GM19099 (cell line): ENCODE results near the gene STRA8.

ENCODE experiments used
- POLR2A ChIP-seq: IDR thresholded peaks from 3 replicates; pipeline ENCODE4 v1.6.1; 2011; ENCODE audit warnings: low read depth; ENCODE audit not compliant: insufficient read length; ENCODE audit errors: extremely low read depth

Gene STRA8

DNA sequence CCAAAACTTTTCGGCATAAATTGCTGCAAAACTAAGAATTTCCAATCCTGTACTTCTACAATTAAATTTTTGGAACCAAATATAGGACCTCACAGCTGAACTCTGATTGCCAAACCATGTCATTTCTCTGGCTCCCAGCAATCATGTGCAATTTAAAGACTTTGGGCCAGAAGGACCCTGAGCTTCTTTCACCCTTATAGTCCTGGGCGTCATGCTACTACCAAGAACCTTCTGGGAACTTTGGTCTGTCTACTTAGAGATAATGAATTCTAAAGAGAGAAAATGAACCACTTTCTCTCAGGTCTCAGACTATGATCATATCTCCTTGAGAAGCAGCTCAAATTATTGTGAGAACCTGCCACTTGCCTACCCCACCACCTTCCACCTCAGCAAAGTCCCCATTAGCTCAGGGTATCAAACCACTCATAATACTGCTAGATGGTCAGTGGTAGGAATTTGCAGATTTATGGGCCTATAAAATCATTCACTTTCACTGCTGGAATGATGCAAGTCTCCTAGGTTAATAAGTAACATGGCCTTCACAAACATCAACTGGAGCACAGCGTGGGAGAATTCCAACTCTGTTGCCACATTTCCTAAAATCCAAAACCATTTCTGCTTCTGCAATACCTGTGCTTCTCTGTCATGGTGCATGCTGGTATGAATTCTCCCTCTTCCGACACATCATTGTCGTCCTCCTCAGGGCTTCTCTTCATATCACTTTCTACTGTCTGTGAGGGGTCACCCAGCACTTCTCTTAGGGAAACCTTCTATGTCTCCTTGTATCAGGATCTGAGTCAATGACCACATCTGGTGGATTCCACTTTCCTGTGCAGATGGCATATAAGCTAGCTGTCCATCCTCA lies 15.8 kb upstream of the STRA8 start:
- TF ChIP-seq POLR2A = no peak

DNA sequence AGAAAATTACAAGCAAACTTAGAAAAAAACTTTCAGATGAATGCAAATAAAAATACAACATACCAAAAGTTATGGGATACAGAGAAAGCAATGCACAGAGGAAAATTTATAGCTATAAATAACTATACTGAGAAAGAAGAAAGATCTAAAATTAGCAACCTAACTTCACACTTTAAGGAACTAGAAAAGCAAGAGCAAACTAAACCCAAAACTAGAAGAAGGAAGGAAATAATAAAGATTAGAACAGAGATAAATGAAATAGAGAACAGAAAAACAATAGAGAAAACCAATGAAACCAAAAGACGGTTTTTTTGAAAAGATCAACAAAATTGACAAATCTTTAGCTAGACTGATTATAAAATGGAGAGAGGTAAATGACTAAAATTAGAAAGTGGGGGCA lies 9.6 kb upstream of the STRA8 start:
- no peak for TF ChIP-seq POLR2A

DNA sequence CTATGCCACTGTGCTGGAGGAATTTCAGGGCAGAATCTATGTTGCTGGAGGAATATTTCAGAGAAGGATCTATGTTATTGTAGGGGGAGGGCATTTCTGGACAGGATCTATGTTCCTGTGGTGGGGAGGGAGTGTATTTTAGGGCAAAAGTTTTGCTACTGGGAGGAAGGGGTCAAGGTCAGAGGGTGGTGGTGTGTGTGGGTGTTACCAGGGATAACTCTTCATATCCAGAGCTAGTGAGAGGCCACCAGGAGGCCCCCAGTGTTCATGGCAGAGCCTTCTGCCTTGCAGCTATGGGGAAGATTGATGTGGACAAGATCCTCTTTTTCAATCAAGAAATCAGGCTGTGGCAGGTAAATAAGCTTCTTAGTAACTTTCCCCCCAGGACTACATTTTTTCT lies 2.0 kb upstream of the STRA8 start:
- no peak for TF ChIP-seq POLR2A

DNA sequence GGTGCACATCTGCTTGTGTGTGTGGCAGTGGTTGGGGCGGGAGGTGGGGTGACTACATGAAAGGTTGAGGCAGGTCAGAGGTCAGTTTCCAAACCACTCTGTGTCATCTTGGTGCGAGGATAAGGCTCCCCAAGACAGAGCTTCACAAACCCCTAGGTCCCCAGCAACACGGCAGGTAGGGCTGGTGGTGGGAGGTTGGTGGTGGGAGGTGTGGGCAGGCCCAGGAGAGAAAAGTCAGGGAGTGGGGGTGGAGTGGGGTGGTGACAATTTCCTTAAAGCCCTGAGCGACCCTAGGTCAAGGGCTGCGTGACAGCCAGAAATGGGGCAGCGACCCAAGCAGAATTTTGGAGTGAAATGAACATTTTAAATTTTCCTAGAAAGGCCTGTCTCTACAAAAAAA lies 1.6 kb upstream of the STRA8 start:
- no peak for TF ChIP-seq POLR2A

DNA sequence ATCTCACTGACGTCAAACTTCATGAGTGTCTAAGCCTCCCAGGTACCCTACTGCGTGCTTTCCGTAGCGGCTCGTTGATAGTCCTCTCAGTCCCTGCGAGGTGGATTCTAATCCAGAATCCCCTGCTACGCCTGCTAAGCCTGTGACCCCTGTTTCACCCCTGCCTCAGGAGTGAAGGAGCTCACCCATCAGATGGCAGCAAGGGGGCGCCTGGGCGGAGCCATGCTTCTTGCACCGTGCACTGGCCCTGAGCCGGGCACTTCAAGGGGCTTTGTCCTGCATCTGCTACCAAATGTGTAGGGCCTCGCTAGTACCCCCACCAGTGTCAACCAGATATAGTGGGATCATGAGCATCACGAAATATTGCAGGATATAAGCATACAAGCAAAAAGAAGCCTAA lies 918 bp upstream of the STRA8 start:
- TF ChIP-seq POLR2A = no peak

DNA sequence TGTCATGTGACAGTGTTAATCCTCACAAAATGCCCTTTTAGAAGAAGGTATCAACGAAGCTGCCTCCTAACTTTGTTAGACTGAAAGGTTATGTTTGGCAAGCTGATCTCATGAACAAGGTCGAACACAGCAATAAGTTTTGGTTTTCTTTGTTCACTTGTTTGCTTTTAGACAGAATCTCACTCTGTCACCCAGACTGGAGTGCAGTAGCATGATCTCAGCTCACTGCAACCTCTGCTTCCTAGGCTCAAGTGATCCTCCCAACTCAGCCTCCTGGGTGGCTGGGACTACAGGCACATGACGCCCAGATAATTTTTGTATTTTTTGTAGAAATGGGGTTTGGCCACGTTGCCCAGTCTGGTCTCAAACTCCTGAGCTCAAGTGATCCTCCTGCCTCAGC lies 1.1 kb downstream of the STRA8 start:
- no peak for TF ChIP-seq POLR2A

DNA sequence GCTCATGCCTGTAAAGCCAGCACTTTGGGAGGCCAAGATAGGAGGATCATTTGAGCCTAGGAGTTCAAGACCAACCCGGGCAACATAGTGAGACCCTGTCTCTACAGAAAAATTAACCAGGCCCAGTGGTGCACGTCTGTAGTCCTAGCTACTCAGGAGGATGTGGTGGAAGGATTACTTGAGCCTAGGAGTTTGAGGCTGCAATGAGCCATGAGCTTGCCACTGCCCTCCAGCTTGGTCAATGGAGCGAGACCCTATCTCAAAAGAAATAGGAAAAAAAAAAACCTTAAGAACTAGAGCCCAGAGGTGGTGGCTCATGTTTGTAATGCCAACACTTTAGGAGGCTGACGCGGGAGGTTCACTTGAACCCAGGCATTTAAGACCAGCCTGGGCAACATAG lies 2.2 kb downstream of the STRA8 start:
- no peak for TF ChIP-seq POLR2A

DNA sequence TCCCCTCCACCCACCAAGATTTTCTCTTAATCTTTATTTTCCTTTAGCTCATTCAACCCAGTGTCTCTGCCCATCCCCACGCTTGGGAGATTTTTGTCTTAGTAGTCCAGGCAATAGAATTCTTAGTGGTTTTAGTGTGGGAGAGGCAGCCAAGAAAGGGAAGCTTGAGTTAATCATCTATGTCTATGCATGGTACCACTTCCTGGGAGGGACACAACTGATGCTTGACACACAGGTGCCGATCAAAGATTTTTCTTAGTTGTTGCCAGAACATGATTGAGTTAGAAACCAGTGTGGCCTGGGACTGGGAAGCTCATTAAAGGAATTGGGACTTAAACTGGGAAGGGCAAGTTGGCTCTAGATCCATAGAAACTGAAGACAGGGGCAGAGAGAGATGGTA lies 3.1 kb downstream of the STRA8 start:
- no peak for TF ChIP-seq POLR2A

DNA sequence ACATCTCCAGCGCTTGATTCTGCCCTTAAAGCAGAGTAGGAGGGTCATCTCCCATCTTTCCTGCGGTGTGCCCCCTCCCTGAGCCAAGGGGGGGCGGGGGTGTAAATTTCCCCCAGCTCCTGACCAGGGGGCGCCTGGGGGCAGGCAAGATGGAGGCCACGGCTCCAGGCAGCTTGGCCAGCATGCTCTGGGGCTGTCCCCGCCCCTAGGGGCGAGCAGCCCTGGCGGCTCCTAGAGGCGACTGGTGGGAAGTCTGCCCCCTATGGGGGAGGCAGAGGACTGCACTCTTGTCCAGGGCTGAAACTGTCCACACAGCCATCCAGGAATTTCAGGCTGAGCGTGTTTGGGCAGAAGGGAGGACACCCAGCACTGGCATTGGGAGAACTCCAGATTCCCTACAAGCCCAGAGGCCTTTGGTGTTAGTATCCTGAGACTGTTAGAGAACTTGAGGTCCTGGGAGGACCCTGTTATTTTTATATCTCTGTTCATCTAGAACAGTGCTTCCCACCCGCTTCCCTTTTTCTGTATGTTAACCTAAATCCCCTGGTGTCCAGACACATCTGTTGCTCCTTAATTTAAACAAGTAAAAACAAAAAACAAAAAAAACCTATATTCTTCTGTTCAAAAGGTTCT lies 4.6 kb downstream of the STRA8 start:
- no peak for TF ChIP-seq POLR2A

DNA sequence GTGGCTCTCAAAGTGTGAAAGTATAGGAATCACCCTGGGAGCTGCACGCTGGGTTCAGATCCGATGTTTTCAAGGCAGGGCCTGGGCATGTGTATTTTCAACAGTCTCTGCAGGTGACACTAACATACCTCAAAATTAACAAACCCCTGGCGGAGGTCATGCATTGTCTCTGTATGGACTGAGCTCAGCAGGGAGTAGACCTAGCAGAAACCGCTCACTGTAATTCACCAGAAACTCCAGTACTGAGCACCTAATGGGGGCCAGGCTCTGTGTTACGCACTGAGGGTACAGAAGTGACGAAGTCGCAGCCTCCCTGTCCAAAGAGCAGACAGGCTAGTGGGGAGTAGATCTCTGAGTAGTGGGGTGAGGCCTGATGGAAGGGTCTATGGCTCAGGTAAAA lies 5.6 kb downstream of the STRA8 start:
- TF ChIP-seq POLR2A = no peak

DNA sequence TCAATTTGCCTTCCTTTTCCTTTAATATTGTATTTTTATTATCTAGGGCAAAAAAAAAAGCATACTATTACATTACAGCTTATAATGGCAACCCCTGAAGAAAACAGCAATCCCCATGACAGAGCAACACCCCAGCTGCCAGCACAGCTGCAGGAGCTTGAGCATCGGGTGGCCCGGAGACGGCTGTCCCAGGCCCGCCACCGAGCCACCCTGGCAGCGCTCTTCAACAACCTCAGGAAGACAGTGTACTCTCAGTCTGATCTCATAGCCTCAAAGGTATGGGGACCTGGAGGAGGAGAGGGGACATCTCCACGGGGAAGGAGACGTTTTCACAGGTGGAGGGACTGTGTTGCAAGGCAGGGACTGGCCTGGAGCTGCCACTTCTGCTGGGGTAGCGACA lies 6.8 kb downstream of the STRA8 start:
- no peak for TF ChIP-seq POLR2A

DNA sequence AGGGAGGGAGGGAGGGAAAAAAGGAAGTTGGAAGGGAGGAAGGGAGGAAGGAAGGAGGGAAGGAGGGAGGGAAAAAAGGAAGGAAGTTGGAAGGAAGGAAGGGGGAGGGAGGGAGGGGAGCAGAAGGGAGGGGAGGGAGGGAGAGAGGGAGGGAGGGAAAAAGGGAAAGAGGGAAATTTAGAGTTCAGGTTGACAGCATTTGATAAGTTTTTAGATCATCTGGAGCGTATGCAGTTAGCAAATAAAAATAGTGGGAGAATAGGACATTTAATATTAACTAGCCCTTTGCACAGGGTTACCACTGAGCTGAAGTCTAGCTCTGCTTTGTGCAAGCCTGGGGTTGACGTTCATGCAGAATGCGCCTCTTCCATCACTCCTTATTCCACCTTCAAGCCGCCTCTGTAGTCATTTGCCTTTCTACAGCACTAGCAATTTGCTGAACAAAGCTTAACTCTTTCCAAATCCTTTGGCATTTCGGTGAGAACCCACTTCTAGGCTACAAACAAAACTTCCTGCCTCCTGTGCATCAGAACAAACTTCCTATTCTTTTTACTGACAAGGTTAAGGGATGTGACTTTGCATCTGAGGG lies 8.6 kb downstream of the STRA8 start:
- TF ChIP-seq POLR2A = no peak

DNA sequence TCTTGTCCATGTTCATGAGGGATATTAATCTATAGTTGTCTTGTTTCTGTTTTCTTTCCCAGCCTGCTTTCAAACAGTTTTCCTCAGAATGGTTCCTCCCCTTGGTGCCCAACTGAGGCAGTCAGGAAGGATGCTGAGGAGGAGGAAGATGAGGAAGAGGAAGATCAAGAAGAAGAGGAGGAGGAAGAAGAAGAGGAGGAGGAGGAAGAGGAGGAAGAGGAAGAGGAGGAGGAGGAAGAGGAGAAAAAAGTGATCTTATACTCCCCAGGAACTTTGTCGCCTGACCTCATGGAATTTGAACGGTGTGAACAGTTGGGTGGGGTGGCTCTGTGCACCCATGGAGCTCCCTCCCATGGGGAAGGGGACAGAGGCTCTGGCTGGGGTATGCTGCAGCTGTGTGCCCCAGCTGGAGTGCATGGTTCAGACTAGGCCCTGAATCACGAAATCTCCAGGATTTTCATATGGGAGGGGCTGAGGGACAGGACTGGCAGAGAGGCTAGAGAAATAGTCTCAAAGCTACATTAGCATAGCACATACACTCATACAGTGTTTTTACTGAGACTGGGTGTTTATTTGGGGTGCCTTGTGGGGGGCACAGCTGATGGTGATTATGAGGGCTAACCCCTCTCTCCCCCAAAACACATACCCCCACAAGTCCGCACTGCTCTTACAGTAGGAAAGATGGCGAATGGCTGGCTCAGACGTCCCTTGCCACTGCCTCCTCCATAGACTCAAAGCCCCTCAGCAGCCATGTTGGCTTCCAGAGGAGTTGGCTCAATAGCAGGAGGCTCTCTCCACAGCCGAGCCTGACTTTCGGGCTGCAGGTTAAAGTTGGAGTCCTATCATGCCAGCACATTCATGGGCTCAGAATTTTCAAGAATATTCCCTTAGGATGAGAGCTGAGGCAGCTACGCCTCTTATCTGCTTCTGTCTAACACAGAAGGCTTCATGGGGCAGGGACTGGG lies 11.9 kb downstream of the STRA8 start:
- no peak for TF ChIP-seq POLR2A

DNA sequence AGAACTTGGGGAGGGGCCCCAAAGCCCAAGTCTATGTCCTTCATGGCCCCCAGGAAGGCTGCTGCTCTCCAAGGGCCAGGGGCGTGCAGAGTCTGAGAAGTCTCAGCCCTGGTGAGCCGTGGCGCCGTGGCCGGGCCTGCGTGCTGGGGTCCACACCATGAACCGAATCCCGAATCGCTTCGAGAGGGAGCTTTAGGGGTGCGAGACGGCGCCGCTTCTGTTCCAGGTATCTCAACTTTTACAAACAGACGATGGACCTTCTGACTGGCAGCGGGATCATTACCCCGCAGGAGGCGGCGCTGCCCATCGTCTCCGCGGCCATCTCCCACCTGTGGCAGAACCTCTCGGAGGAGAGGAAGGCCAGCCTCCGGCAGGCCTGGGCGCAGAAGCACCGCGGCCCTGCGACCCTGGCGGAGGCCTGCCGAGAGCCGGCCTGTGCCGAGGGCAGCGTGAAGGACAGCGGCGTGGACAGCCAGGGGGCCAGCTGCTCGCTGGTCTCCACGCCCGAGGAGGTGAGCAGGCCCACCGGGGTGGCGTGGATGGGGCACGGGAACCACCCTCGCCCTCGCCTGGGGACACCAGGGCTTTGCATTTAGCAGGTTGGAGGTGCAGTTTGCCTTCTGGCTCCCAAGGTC lies 12.7 kb downstream of the STRA8 start:
- no peak for TF ChIP-seq POLR2A
